Inflammatory macrophage treated with lipopolysaccharide for 4 hours (primary cell): ENCODE measurements around the gene ERCC8.

Source experiments
- DNase-seq: peaks from one replicate; pipeline ENCODE4 v3.0.0-alpha.2; 2020

ERCC8 gene

DNA sequence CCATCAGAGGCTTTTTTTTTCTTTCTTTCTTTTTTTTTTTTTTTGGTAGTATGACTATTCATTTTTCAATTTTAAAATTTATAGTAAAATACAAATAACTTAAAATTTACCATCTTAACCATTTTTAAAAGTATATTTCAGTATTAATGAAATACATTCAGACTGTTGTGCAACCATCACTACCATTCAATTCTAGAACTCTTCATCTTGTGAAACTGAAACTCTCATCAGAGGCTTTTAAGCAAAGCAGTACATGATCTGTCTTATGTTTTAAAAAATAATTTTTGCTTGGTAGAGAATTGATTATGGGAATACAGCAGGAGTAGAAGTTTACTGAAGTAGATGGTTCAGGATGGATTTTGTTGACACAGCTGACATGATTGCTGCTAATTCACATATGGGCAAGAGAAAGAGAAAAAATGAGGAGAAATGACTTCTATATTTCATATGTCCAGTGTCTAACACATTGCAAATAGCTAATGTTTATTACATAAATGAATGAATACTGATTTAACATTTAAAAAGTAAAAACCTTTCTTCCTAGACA lies 114.2 kb downstream of the ERCC8 start:
- peak; percentile 60 for DNase-seq

DNA sequence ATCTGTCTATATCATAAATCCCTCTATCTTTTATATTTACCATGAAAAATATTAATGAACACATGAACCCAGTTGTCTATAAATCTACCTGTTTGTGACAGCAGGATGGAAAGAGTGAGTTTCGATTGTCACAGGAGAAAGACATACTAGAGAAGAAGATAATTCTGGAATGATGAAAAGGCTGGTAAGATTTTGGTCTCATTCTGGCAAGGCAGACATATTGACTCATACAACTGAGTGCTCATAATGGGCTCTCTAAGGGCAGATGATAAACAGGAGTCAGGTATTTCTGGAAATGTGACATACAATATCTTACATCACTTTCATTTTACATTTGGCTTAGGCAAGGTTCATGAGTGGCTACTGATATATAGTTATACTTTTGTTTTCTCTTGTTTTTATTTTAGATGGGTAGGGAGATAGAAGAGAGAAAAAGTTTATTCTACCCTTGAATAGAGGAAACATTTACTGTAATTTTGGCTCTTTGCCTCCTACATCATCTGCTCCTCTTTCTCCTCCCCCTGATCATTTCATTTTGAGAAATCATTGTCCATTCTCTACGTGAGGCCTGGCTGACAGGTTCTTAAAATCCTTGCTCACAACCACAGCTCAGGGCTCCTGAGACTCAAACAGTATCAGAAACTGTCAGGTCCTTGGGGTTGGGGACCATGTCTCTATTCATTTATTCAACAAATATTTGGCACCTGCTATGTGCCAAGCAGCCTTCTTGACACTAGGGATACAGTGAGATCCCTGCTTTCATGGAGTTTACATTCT lies 115.2 kb downstream of the ERCC8 start:
- DNase-seq: peak; percentile 29

DNA sequence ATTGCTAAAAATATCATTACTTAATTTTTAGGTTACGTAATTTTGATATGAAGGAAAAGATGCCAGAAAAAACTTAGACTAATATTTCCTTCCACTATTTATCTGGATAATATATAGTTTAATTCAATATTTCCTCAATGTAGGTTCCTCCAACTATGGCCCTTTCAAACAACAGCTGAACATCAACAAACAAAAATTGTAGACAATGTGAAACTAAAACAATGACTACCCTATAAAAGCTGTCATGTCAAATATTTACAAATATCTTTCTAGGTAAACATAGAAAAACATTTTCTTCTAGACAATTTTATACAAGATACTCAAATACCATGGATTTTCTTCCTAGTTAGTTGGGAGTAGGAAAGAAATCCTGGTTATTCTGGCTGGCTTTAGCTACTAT lies 117.7 kb downstream of the ERCC8 start:
- DNase-seq: no peak

DNA sequence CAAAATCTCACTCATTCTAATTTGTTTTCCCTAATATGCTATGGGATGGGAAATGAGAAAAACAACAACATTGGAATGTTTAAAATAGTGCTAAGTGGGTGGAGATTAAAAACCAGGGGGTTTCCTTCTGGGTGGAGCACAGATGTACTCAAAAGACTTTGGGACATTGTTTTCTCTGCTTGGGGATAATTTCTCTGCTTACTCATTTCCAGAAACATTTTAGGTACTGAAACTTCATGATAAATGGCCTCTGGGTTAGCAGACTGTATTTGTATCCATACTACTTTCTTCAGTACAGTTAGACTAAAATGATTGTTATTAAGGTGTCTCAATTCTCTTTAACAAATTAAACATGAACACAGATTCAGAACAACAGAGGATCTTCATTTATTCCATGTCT lies 118.2 kb downstream of the ERCC8 start:
- DNase-seq: peak; percentile 21
